Retinal pigment epithelial cell (primary cell): Measurements from ENCODE around the gene ELP1.
A peak's percentile ranks its signal among the peaks of the same experiment; 100 is the strongest.
"Not testable (repeated sequence)": the region's sequence is repeated elsewhere in the genome, so short reads cannot be mapped to it uniquely, and the experiment has no call there.

Experiments
- DNase-seq: peaks from one replicate; pipeline ENCODE4 v3.0.0-alpha.2; 2010; ENCODE audit warnings: low read depth
- H3K4me3 ChIP-seq: 2 replicates; pipeline ENCODE4 v1.5.1; 2011; ENCODE audit warnings: mild to moderate bottlenecking, low read length, control low read depth, moderate library complexity
- TF ChIP-seq, protein P1 (sequence below): conservative IDR thresholded peaks from 2 replicates; pipeline ENCODE4 v1.5.1; 2011; ENCODE audit warnings: low read depth, low read length, control low read depth, inconsistent platforms

Gene ELP1, protein sequence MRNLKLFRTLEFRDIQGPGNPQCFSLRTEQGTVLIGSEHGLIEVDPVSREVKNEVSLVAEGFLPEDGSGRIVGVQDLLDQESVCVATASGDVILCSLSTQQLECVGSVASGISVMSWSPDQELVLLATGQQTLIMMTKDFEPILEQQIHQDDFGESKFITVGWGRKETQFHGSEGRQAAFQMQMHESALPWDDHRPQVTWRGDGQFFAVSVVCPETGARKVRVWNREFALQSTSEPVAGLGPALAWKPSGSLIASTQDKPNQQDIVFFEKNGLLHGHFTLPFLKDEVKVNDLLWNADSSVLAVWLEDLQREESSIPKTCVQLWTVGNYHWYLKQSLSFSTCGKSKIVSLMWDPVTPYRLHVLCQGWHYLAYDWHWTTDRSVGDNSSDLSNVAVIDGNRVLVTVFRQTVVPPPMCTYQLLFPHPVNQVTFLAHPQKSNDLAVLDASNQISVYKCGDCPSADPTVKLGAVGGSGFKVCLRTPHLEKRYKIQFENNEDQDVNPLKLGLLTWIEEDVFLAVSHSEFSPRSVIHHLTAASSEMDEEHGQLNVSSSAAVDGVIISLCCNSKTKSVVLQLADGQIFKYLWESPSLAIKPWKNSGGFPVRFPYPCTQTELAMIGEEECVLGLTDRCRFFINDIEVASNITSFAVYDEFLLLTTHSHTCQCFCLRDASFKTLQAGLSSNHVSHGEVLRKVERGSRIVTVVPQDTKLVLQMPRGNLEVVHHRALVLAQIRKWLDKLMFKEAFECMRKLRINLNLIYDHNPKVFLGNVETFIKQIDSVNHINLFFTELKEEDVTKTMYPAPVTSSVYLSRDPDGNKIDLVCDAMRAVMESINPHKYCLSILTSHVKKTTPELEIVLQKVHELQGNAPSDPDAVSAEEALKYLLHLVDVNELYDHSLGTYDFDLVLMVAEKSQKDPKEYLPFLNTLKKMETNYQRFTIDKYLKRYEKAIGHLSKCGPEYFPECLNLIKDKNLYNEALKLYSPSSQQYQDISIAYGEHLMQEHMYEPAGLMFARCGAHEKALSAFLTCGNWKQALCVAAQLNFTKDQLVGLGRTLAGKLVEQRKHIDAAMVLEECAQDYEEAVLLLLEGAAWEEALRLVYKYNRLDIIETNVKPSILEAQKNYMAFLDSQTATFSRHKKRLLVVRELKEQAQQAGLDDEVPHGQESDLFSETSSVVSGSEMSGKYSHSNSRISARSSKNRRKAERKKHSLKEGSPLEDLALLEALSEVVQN (N-terminal part only)

DNA sequence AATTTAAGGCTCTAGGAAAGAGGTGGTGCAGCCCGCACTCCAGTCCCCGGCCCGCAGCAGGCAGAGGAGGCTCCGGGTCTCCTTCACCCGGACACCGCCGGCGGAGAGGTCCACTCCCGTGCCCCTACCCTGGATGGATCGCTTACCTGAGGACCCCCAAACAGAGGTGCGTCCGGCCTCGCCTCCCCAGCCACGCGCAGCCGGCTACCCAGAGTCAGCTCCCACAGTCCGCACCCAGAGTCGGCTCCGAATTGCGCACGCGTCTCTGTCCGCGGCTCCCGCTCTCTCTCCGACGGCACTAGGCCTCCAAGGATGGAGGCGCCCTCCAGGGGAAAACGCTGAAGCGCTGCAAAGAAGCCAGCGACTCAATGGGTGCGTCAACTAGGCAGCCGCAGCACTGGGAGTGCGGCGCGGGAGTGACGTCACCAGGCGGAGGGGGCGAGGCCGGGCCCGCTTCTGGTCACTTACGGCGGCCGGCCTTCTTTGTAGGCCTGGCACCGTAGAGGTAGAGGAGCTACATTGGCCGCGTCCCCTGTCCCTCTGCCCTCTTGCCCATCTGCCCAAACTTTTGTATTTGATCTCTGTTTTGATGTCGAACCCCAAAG, at the start of gene ELP1:
Gene ELP1 (minus strand): TSS at position 407 of the 605 bp plus-strand sequence. CDS start 2,978 bp downstream, outside the sequence.
- peak within 1 kb of the TSS; percentile 80 for H3K4me3 ChIP-seq
- TF ChIP-seq, protein P1, sequence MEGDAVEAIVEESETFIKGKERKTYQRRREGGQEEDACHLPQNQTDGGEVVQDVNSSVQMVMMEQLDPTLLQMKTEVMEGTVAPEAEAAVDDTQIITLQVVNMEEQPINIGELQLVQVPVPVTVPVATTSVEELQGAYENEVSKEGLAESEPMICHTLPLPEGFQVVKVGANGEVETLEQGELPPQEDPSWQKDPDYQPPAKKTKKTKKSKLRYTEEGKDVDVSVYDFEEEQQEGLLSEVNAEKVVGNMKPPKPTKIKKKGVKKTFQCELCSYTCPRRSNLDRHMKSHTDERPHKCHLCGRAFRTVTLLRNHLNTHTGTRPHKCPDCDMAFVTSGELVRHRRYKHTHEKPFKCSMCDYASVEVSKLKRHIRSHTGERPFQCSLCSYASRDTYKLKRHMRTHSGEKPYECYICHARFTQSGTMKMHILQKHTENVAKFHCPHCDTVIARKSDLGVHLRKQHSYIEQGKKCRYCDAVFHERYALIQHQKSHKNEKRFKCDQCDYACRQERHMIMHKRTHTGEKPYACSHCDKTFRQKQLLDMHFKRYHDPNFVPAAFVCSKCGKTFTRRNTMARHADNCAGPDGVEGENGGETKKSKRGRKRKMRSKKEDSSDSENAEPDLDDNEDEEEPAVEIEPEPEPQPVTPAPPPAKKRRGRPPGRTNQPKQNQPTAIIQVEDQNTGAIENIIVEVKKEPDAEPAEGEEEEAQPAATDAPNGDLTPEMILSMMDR = peak; percentile 43
- DNase-seq = peak; percentile 88

DNA sequence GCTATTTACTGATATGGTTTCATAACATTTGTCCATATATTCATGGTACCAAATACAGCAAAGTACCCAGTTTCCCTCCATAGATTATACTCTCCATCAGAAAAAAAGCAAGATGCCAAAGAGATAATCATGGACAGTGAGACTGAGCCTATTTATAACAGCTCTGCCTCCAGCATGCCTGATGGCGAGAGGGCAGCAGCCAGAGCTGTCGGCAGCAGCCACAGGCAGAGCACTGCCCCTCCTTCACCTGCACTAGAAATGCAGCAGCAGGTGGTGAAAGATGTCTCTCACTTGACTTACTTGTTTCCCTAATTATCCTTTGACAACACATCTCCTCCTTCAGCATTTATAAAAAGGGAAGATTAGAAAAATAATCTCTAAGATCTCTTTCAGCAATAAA, 47.0 kb upstream of the ELP1 start:
- DNase-seq = no peak
- TF ChIP-seq, protein P1 = no peak
- H3K4me3 ChIP-seq = no peak overlapping the region

DNA sequence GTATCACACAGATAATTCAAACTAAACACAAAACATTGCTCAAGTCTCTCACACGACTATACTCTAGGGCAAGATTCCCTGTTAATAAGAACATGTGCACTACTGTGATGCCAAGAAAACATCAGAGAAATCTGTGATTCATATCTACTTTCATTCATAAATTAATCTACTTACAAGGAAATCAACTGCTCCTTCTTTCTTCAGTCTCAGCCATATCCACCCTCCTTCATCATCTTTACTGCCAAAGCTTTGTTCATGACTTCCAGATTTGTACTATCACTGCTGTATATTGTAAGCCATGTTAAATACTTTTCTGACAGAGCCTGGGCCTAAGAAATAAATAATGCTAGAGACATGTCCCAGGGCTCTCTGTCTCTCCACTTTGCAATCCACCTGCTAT, 44.3 kb upstream of the ELP1 start:
- H3K4me3 ChIP-seq = no peak overlapping the region
- TF ChIP-seq, protein P1 = no peak
- no peak for DNase-seq

DNA sequence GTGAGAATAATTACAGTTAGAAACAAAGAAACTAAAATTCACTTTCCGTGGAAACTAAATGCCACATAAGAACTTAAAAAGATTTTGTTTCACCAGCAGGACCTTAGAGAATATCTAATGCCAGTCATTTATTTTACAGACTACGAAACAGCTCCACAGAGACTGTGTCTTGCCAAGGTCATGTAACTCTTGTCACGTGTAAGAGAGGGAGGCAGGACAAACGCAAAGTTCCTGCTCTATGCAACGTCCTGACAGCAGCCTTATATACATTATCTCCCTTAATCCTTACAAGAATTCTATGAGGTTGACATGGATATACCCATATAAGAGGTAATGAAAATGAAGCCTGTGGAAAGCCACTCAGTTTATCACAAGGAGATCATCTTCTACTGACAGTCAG, 40.0 kb upstream of the ELP1 start:
- DNase-seq = no peak
- TF ChIP-seq, protein P1 = no peak

DNA sequence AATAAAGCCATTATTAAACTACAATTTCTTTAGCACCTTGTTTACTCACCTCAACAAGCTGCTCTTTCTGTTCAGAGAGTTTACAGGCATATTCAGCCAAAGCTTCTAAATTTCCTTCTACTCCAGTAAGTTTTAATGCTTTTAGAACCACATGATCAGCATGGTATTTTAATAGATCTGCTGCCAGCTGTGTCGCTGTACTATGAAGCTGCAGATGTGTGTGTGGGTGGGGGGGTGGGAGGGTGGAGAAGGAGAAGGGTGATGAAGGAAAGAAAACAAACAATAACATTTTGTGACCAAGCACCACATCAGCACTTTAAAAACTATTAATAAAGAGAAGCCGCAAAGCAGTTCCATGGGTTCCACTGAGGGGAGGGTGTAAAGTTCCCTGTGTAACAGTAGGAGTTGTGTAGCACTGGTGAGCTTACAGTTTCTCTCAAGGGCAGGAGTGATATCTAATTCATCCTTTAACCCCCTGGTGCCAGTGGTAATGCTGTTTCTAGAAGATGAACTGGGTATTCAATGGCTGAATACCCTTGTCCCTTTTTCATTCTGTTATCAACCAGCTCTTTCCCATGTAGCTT, 38.8 kb upstream of the ELP1 start:
- no peak overlapping the region for H3K4me3 ChIP-seq
- TF ChIP-seq, protein P1 = no peak
- DNase-seq = no peak

More for the DNA sequence above, 40.0 kb upstream of the ELP1 start:
- no peak overlapping the region for H3K4me3 ChIP-seq

DNA sequence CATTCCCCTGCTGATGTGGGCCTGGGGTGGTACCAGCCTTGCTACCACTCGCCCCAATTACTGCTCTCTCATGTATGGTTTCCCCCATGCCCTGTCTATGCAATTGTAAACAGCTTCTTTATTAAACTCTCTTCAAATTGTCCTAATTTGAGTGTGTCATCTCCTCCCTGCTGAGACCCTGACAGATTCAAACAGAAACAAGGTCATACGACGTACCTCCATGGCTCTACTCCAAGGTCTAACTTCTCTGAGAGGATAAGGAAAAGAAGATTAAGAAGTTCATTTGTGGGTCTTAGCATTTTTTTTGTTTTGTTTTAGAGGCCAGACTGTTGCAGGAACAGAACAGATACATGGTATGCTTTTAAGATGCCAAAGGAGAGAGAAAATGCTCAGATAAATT, 38.3 kb upstream of the ELP1 start:
- TF ChIP-seq, protein P1 = no peak
- DNase-seq = no peak
- no peak overlapping the region for H3K4me3 ChIP-seq

DNA sequence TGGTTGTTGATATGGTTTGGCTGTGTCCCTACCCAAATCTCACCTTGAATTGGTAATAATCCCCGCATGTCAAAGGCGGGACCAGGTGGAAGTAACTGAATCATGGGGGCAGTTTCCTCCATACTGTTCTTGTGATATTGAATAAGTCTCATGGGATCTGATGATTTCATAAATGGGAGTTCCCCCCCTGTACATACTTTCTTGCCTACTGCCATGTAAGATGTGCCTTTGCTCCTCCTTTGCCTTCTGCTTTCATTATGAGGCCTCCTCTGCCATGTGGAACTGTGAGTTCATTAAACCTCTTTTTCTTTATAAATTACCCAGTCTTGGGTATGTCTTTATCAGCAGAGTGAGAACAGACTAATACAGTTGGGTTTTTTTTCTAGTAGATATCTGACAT, 37.5 kb upstream of the ELP1 start:
- not testable (repeated sequence) for DNase-seq, H3K4me3 ChIP-seq
